HL-60 (cell line): ENCODE data around the gene FUT6.
"Not testable (repeated sequence)": the region's sequence is repeated elsewhere in the genome, so short reads cannot be mapped to it uniquely, and the experiment has no call there.

Experiments
- CTCF ChIP-seq: IDR thresholded peaks from one replicate; pipeline ENCODE4 v1.5.1; 2011; ENCODE audit warnings: low read length, control low read depth, inconsistent platforms; ENCODE audit not compliant: insufficient read depth
- REST ChIP-seq: IDR thresholded peaks from 2 replicates; pipeline ENCODE4 v1.6.1; 2012; ENCODE audit warnings: low read depth; ENCODE audit not compliant: insufficient replicate concordance

DNA sequence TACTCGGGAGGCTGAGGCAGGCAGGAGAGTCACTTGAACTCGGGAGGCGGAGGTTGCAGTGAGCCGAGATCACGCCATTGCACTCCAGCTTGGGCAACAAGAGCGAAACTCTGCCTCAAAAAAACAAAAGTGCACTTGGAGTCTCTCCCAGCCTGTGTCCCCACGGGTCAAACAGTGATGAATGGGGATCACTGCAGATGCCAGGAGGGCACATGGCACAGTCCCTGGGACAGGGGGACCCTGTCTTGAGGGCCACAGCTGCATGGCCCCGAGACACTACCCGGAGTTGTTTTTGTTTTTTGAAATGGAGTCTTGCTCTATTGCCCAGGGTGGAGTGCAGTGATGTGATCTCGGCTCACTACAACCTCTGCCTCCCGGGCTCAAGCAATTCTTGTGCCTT lies 58.6 kb downstream of the FUT6 start:
- TF ChIP-seq CTCF, REST: not testable (repeated sequence)
